Epithelial cell of prostate (primary cell): ENCODE measurements around the gene HOXB2.

ENCODE experiments used
- DNase-seq: peaks from one replicate; pipeline ENCODE4 v3.0.0-alpha.2; 2011; ENCODE audit warnings: low read depth, low spot score
- H3K27ac ChIP-seq: fragments of 450-650 bp; 2 replicates; pipeline ENCODE4 v1.5.1; 2017; ENCODE audit warnings: mild to moderate bottlenecking

HOXB2 gene

DNA sequence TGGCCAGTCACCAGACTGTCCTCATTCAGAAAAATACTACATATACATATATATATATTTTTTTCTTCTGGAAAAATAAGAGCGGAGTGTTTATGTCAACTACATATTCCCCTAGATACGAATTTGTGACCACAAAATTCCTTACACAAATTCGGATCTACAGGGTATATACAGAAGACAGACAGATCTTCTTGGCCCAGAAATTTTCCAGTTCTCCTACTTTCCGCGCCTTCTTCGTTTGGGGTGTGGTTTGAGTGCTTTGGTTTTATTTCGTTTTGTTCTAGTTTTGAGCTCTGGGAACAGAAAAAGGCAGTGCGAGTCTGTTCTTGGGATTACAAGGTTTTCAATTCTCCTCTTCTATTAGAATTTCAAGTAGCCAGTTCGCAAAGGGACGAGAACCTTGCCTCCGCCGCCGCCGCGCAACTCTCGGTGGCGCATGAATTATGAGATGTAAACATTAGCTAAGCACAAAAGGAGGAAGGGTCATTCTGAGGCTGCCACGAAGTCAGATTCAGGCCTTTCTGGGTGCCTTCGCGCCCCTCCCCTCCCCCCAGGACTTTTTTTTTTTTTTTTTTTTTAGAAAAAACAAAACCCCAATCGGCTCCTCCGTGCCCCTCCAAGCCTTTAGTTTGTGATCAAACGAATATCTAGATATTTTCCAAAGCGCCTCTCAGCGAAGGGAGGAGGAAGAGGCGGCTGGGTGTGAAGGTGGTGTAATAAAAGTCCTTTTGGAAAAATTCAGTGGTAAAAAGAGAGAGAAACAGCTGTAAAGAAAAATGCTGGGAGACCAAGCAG, 35.0 kb upstream of the HOXB2 start:
- no peak for DNase-seq
- H3K27ac ChIP-seq = no peak overlapping the region

DNA sequence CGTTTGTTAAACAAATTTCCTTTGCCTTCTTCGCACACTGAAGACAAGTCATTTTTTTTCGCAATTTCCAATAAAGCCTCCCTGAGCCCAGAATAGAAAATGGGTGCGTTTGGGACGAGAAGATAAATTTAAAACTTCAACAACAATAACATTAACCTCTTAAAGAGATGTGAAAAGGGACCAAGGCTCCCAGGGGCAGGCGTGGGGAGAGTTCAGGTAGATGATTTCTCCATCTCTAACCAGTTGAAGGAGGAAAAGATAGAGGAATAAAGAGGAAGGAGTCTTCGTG, 34.5 kb upstream of the HOXB2 start:
- H3K27ac ChIP-seq = no peak overlapping the region
- no peak for DNase-seq

DNA sequence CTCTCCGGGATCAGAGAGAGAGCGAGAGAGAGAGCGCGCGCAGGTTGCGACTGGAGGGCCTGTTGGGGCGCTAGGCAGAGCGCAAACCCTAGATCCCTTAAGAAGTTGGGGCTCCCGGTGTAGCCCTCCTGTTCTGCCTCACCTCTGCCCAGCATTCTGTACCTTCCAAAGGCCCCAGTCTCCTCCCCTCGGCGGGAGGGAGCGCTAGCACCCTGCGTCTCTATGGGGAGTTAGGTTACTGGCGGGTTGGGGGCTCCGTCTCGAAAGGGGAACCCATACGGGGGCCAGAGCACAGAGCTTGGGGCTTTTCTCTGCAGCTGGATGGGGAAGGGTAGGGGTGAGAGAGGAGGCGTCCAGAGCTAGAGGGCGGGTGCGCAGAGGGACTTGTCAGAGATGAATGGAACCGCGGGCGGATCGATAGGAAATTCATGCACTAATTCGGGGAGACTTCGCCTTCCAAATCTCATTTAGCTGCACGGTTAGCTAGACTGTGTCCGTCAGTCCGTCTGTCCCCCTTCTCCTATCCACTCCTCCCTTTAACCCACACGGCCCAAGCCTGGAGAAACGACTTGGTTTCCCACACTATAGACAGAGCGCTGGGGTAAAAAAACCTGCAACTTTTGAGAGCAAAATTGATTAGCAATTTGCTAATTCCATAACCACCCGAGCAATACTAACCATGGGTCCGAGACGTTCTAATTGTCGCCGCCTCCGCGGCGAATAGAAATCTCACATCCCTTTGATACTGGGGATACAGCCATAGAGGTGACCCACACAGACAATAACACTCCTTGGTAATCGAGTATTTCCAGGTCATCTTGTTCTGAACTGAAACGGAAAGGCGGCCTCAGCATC, 33.9 kb upstream of the HOXB2 start:
- H3K27ac ChIP-seq = no peak overlapping the region
- DNase-seq = no peak

DNA sequence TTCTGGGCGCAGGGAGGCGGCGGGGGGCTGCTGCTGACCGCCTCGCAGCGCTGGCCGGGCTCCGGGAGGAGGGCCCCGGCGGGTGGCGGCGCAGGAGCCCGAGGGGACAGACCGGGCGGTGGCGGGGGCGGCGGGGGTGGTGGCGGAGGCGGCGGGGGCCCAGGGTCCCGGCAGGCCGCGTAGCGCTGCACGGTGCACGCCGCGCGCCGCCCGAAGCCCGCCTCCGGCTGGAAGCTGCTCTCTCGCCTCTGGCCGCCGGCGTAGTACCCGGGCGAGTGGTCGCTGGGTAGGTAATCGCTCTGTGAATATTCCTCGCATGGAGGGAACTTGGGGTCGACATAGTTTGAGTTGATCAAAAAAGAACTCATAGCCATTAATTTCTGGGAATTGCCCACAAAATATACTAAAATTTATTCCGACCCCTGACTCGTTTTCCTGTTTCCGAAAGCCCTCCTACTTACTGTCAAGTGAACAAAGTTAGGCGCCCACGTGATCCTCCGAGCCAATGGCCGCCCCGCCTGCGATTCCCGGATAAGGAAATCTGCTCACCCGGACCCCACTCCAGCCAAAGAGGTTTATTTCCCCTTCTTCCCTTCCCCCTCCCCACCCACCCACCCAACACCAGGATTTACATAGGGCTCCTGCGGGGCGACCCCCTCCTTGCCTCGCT, 33.2 kb upstream of the HOXB2 start, which contains the start of gene HOXB4:
Gene HOXB4 (minus strand): TSS at position 405 of the 670 bp plus-strand sequence. CDS start 31 bp downstream, at position 374.
- H3K27ac ChIP-seq = no peak within 1 kb of the TSS
- no peak for DNase-seq

DNA sequence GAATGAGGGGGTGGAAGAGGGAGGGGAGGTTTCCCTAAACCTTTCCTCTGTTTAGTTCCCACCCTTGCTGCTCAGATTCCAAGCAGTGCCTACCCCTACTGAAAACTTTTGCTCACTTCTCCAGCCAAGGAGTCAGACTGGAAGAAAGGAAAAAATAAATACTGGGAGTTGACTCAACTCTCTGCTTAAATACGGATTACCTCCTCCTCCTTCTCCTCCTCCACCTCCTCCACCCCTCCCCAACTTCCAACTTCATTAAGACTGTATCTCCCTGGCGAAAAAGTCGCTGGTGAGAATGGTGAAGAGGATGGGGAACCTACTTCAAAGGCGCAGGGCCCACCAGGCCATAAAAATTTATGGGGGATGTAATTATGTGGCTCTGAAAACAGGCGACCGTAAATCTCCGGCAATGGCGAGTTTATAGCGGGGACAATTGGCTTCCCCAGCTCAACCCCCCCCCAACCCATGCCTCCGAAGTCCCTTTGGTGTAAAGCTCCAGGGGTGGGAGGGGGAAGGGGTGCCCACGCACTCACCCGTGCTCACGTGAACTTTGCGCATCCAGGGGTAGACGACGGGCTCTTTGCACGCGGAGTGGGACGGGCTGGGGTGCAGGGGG, 32.5 kb upstream of the HOXB2 start:
- no peak overlapping the region for H3K27ac ChIP-seq
- no peak for DNase-seq

DNA sequence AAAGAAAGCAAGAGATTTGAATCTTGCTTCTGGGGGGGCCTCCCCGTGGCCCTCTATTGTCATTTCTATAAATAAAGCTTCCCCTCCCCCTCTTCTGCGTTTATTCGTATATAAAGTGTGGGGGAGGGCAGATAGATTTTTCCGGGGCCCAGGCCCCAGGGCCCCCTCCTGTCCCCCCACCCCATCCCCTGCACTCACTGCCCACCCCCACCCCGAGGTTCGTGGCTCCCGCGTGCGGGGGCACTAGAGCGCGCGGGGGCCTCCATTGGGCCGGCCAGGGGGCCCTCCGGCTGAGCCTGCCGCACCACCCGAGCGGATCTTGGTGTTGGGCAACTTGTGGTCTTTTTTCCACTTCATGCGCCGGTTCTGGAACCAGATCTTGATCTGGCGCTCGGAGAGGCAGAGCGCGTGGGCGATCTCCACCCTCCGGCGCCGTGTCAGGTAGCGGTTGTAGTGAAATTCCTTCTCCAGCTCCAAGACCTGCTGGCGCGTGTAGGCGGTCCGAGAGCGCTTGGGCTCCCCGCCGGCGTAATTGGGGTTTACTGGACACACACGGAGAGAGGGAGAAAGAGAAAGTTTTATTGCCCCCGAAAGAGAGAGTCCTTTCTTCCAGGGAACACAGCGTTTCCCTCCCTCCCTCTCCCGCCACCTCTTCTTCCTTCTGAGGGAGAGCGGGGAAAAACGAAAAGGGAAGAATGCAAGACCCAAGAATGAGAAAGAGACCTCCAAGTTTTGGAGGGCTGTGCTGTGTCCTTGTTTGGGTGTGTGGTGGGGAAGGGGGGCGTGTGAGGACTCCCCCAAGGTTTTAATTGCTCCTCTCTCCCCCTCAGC, 31.8 kb upstream of the HOXB2 start:
- H3K27ac ChIP-seq = no peak overlapping the region
- no peak for DNase-seq

DNA sequence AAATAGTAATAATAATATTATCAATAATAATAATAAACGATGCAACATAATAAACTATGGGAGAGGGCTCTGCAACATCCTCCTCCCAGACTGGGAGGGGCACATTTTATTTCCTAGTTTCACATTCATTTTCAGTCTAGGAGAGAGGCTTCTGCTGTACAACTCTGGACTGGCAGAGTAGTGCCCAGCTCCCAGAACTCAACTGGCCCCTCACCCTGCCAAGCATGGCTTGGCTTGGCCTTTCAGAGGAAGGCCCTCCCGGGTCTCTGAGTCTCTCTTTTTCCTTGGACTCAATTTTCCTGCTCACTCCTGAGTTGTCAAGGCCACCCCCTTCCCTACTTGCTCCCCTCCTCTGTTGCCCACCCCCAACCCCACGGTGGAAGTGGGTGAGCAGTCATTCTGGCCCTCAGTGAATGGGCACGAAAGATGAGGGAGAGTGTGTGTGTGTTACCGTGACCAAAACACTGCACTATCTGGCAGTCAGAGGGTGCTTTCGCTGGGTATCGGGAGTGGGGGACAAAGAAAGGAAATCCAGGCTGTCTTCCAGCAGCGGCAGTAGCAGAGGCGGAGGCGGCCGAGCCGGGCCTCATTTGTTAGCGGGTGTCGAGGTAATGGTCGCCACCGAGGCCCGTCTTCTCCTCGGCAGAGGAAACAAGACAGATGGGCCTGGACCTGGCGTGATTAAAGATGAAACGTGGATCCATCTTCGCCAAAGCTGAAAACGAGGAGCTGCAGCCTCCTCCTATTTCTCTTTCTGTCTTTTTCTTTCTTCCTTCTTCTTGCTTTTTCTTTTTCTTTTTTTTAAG, 31.0 kb upstream of the HOXB2 start:
- DNase-seq = no peak
- H3K27ac ChIP-seq = no peak overlapping the region

DNA sequence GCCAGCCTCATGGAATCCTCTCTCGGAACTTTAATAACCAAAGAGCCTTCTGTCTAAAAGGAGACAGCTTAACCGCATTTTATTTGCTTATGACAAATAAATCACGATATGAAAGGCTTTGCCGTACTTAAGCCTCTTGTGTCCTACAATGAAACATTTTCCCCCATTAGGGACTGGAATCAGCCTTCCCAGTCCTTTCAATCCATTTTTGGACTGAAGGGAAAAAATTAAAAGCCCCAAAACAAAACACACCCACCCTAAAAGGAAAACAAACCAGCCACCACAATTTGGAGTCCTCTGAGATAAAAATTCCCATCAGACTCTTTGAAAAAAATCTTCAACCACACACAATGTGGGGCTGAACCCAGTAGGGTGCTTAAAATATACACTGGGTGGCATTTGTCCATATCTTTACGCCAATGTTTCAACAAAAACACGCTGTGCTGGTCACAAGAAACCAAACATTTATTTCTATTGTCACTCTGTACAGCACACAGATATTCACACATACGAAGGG, 30.2 kb upstream of the HOXB2 start:
- DNase-seq = no peak
- H3K27ac ChIP-seq = no peak overlapping the region

DNA sequence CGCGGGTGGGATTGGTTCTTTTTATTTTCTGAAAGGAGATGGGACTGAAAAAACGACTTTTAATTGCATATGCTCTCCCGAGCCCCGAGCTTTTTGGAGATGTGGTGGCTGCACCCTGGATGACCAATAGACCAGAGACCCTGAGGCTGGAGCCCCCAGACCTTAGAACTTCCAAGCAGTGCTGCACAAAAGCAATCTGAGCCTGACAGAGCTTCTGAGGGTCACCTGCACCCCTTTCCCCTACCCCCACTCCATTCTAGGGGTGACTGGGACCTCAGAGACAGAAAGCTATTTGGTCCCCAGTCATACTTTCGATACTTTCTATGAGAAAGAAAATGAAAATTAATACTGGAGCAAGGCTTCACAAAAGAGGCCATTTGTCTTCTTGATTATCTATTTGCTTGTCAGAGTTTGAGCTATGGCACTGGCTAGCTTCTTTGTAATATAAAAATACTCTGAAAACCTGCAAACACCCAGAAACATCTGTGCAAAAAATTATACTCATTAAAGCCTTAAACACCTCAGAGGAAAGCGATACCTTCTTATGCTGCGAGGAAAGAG, 29.7 kb upstream of the HOXB2 start:
- no peak for DNase-seq
- no peak overlapping the region for H3K27ac ChIP-seq

DNA sequence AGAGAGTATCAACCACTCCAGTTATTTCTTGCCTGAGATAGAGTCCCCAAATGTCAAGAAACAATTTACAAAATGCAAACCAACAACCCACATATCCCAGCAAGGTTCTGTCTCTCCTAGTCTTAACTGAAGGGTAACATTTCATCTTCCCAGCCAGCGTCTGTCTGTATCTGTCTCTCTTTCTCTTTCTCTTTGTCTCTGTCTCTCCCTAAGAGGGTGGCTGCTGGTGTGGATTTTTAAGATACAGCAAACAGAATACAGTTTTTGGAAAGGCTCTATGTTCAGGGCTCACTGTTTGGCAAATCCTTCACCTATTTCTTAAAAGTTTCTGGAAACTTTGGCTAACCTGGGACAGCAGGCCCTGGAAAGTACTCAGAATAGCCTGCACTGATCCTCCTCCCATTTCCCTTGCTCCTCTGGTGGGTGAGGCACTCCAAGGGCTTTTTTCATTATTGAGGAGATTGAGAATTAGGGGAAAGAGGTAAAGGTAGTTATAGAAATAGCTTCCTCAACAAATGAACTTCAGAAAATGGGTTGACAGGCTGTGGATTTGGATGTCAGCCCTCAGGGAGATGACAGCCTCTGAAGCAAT, 27.0 kb upstream of the HOXB2 start:
- H3K27ac ChIP-seq = no peak overlapping the region
- DNase-seq = no peak

DNA sequence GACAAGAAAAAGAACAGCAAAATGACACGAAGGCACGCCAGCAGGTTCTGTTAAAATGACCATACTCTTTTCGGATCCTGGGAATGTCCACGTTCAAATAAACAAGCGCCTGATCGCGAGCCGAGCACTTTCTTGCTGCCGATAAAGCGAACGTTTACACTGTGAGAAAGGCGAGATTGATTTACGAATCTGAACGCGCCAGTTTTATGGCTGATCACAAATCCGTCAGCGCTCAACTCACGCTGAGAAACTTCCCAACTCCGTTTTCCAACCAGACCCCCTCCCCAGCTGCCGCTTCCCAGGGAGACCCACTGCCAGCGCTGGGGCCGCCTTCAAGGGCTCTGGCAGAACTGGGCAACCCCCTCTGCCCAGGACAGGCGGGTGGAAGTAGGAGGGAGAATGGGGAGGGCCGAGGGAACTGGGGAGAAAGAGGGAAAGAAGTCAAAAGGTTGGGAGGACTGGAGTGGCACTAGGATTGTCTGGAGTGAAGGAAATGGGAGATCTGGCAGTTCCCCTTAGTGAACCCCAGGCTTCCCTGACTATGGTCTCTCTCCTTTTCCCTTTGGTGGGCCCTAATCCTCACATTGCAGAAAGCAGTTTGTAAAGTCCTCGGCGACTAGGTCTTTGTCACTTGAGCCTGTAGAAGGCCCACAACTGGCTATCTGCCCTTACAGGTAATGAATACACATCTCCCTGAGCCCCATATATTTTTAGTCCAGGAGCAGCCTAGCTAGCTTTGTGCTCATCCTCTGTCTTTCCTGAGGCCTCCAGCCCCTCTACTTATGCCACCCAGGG, 26.3 kb upstream of the HOXB2 start:
- no peak for DNase-seq
- H3K27ac ChIP-seq = no peak overlapping the region

DNA sequence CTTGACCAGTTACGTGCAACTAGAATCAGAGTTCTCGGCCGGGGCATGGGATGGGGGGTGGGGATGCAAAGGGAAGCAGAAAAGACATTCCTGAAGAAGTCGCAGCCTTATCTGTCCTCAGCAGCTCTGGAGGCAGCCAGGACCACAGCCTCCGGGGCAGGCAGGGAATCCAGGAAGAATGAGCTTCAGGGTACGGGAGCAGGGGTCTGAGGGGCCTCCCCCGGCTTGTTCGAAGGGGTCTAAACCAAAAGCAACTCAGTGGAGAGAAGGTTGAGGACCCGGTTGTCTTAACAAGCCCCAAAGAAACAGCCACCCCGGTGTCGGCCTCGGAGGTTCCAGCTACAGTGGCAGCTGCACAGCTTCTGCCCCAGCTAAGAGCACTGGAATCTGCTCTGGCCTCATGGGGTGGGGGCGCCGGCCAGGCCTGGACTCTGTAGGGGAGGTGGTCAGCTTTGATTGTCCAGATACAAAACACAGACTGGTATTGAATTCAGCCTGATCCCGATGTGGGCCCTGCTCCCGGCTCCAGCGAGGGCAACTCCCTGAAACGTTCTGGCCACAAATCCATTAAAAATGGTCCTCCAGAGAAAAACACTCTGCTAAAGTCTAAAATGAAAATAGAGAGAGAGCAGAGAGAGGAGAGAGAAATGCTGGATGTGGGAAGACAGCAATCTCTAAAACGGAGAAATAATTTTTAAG, 25.6 kb upstream of the HOXB2 start:
- DNase-seq = no peak
- no peak overlapping the region for H3K27ac ChIP-seq

DNA sequence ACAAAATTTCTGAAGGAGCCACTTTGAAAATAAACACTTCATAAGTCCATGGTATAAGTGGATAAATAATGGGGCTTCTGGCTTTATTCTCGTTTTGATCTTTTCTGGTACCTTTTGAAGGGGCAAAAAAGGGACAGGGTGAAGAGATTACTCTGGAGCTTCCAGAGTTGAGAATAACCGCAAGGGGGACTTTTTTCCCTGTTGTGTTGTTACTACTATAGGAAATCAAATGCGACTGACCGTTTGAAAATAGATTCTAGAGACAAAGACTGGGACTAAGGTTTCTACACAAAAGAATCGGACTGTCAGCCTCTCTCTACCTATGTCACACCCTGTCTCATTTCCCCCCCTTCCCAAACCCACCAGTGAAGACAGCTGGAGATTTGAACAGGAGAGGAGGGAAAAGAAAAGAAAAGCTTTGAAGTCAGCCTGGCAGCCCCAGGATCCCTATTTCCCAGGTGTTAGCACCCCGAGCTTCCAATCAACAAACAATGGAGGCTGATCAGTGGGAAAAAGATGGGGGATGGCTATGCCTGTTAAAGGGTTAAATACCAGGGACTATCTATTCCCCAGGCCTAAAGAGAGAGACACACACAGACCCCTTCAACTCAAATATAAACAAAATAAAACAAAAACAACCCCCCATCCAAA, 24.9 kb upstream of the HOXB2 start:
- H3K27ac ChIP-seq = no peak overlapping the region
- no peak for DNase-seq

DNA sequence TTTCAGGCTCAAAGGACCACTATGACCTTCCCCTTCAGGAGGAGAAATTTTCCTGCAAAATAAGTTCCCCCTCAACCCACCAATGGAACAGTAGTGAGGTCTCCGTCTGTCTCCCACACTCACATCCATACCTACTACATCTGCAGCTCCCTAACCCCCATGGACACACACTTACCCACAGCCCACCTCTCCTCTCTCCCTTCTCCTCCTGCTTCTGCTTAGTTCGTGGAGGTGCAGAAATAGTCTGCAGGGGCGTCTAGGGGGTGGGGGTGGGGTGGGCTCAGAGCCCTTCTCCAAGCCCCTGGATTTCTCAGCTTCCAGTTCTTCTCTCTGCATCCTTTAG, 24.3 kb upstream of the HOXB2 start:
- DNase-seq = no peak
- H3K27ac ChIP-seq = no peak overlapping the region

DNA sequence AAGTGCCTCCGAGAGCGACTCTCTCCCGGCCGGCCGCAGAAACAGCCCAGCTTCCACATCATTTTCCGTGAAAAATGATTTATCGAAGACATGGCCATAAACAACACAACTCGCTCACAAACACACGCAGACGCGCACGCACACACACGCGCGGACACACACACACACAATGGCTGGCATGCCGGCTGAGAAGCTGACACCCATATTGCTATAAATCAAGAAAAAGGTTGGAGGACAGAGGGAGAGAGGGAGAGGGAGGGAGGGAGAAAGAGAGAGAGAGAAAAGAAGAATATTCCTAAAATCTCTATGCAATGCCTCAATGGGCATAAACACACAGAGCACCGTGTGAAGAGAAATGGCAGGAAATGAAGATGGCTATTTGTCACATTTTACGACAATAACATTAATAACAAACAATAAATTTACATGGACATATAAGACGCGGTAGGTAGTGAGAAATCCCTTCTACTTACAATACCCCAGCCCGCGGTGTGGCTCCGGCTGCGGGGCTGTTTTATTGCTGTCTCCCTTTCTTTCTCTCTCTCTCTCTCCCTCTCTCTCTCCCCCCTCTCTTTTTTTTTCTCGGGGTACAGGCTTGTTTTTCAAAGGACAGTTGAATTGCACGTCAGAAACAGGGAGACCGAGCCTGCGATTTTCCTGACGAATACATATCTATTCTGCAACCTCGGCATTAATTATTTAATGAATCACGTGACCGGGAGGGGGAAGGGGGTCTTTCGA, 23.8 kb upstream of the HOXB2 start:
- H3K27ac ChIP-seq = no peak overlapping the region
- no peak for DNase-seq
